Breast epithelium (tissue), 3 donors: ENCODE data around the gene DTX4.

Experiments used
- POLR2A ChIP-seq: fragments of 450-650 bp; IDR thresholded peaks from one replicate; pipeline ENCODE4 v1.6.1; 2016; ENCODE audit warnings: antibody characterized with exemption, mild to moderate bottlenecking, moderate library complexity
- POLR2AphosphoS5 ChIP-seq, 3 donors: sonication (generic); formaldehyde crosslinking; IDR thresholded peaks; one replicate each; pipeline ENCODE4 v1.6.1; 2017; ENCODE audit warnings: antibody characterized with exemption in 3 of 3
- TF ChIP-seq, protein P1 (sequence below), 3 donors: fragments of 450-650 bp; IDR thresholded peaks; one replicate each; pipeline ENCODE4 v1.5.1; 2016 to 2017; ENCODE audit warnings: antibody characterized with exemption in 3 of 3, mild to moderate bottlenecking in 3 of 3, moderate library complexity in 3 of 3

DNA sequence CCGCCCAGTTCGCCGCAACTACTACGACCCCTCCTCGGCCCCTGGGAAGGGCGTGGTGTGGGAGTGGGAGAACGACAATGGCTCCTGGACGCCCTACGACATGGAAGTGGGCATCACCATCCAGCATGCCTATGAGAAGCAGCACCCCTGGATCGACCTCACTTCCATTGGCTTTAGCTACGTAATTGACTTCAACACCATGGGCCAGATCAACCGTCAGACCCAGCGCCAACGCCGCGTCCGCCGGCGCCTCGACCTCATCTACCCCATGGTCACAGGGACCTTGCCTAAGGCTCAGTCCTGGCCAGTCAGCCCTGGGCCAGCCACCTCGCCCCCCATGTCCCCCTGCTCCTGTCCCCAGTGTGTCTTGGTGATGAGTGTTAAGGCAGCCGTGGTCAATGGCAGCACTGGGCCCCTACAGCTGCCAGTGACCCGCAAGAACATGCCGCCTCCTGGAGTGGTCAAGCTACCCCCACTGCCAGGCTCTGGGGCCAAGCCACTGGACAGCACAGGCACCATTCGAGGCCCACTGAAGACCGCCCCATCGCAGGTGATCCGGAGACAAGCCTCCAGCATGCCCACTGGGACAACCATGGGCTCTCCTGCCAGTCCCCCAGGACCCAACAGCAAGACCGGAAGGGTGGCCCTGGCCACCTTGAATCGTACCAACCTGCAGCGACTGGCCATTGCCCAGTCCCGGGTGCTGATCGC is 10.0 kb downstream of the DTX4 start:
- TF ChIP-seq, protein P1, sequence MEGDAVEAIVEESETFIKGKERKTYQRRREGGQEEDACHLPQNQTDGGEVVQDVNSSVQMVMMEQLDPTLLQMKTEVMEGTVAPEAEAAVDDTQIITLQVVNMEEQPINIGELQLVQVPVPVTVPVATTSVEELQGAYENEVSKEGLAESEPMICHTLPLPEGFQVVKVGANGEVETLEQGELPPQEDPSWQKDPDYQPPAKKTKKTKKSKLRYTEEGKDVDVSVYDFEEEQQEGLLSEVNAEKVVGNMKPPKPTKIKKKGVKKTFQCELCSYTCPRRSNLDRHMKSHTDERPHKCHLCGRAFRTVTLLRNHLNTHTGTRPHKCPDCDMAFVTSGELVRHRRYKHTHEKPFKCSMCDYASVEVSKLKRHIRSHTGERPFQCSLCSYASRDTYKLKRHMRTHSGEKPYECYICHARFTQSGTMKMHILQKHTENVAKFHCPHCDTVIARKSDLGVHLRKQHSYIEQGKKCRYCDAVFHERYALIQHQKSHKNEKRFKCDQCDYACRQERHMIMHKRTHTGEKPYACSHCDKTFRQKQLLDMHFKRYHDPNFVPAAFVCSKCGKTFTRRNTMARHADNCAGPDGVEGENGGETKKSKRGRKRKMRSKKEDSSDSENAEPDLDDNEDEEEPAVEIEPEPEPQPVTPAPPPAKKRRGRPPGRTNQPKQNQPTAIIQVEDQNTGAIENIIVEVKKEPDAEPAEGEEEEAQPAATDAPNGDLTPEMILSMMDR (IDR thresholded peaks at IDR 0.05) = no peak
- no peak for TF ChIP-seq POLR2AphosphoS5 (IDR thresholded peaks at IDR 0.05)
- no peak for TF ChIP-seq POLR2A
